H9 (cell line): ENCODE data around the gene PPP1R9A. TPM values are rescaled to one million over a fixed set of nuclear protein-coding genes. Genes with fewer than 3 reads are reported as not detected.
A peak's percentile ranks its signal among the peaks of the same experiment; 100 is the strongest.

ENCODE experiments used
- DNase-seq: peaks from one replicate; pipeline ENCODE4 v3.0.0-alpha.2; 2017
- H2AFZ ChIP-seq: one replicate; pipeline ENCODE4 v1.6.1; 2013; ENCODE audit warnings: mild to moderate bottlenecking, low read length, control low read depth, moderate library complexity
- H2AK5ac ChIP-seq: 2 replicates; pipeline ENCODE4 v1.6.1; 2013; ENCODE audit warnings: low read length, control low read depth, mixed read lengths; ENCODE audit not compliant: insufficient read length
- H2BK120ac ChIP-seq: one replicate; pipeline ENCODE4 v1.6.1; 2013; ENCODE audit warnings: low read depth, mild to moderate bottlenecking, low read length, control low read depth, inconsistent platforms; ENCODE audit not compliant: poor library complexity, severe bottlenecking
- H2BK12ac ChIP-seq: 2 replicates; pipeline ENCODE4 v1.6.1; 2013; ENCODE audit warnings: low read length, control low read depth, mixed read lengths, low read depth; ENCODE audit not compliant: insufficient read length
- H2BK15ac ChIP-seq: 2 replicates; pipeline ENCODE4 v1.6.1; 2013; ENCODE audit warnings: low read depth, low read length, control low read depth
- H2BK20ac ChIP-seq: one replicate; pipeline ENCODE4 v1.6.1; 2013; ENCODE audit warnings: low read depth, mild to moderate bottlenecking, low read length, control low read depth, inconsistent platforms; ENCODE audit not compliant: poor library complexity, severe bottlenecking
- H2BK5ac ChIP-seq: 2 replicates; pipeline ENCODE4 v1.6.1; 2013; ENCODE audit warnings: low read length, control low read depth, mixed read lengths; ENCODE audit not compliant: insufficient read length
- H3K14ac ChIP-seq: 2 replicates; pipeline ENCODE4 v1.6.1; 2013; ENCODE audit warnings: low read length, control low read depth; ENCODE audit not compliant: insufficient read depth
- H3K18ac ChIP-seq: 2 replicates; pipeline ENCODE4 v1.6.1; 2013; ENCODE audit warnings: low read depth, mild to moderate bottlenecking, mixed read lengths, low read length, control low read depth; ENCODE audit not compliant: insufficient read length
- H3K23ac ChIP-seq: 2 replicates; pipeline ENCODE4 v1.6.1; 2013; ENCODE audit warnings: low read length, control low read depth, mixed read lengths, low read depth; ENCODE audit not compliant: insufficient read length
- H3K23me2 ChIP-seq: 2 replicates; pipeline ENCODE4 v1.6.1; 2013; ENCODE audit warnings: low read depth, mild to moderate bottlenecking, mixed read lengths, low read length, control low read depth; ENCODE audit not compliant: insufficient read length, poor library complexity, severe bottlenecking
- H3K27ac ChIP-seq: 2 replicates; pipeline ENCODE4 v1.5.1; 2013; ENCODE audit warnings: low read length, control low read depth, mixed read lengths, low read depth; ENCODE audit not compliant: insufficient read length
- H3K27me3 ChIP-seq: 2 replicates; pipeline ENCODE4 v1.6.1; 2013; ENCODE audit warnings: low read length, control low read depth, inconsistent platforms; ENCODE audit not compliant: insufficient read depth
- H3K4ac ChIP-seq: 2 replicates; pipeline ENCODE4 v1.6.1; 2013; ENCODE audit warnings: low read depth, mild to moderate bottlenecking, control low read depth, inconsistent platforms, low read length, moderate library complexity
- H3K4me1 ChIP-seq: 2 replicates; pipeline ENCODE4 v1.6.1; 2013; ENCODE audit warnings: low read length, control low read depth, inconsistent platforms; ENCODE audit not compliant: insufficient read depth
- H3K4me2 ChIP-seq: 2 replicates; pipeline ENCODE4 v1.6.1; 2013; ENCODE audit warnings: low read length, control low read depth, mixed read lengths; ENCODE audit not compliant: insufficient read length, insufficient read depth
- H3K56ac ChIP-seq: 2 replicates; pipeline ENCODE4 v1.6.1; 2013; ENCODE audit warnings: low read depth, mild to moderate bottlenecking, mixed read lengths, low read length, control low read depth; ENCODE audit not compliant: insufficient read length
- H3K79me1 ChIP-seq: 2 replicates; pipeline ENCODE4 v1.6.1; 2013; ENCODE audit warnings: low read depth, mild to moderate bottlenecking, moderate library complexity, low read length, control low read depth, inconsistent platforms; ENCODE audit not compliant: insufficient read depth, poor library complexity, severe bottlenecking
- H3K79me2 ChIP-seq: 2 replicates; pipeline ENCODE4 v1.6.1; 2013; ENCODE audit warnings: low read length, control low read depth, inconsistent platforms; ENCODE audit not compliant: insufficient read depth
- H3K9ac ChIP-seq: 2 replicates; pipeline ENCODE4 v1.6.1; 2013; ENCODE audit warnings: low read length, control low read depth, mixed read lengths; ENCODE audit not compliant: insufficient read length; ENCODE audit errors: extremely low read depth
- H3K9me3 ChIP-seq: one replicate; pipeline ENCODE4 v1.6.1; 2013; ENCODE audit warnings: low read depth, low read length, inconsistent platforms; ENCODE audit not compliant: control insufficient read depth
- H3T11ph ChIP-seq: one replicate; pipeline ENCODE4 v1.6.1; 2013; ENCODE audit warnings: mild to moderate bottlenecking, low read length, control low read depth, inconsistent platforms
- H4K20me1 ChIP-seq: one replicate; pipeline ENCODE4 v1.6.1; 2013; ENCODE audit not compliant: control insufficient read depth, insufficient read length, insufficient read depth
- H4K5ac ChIP-seq: 2 replicates; pipeline ENCODE4 v1.6.1; 2013; ENCODE audit warnings: low read depth, mild to moderate bottlenecking, mixed read lengths, low read length, control low read depth; ENCODE audit not compliant: insufficient read length
- H4K8ac ChIP-seq: replicated peaks from 2 replicates; pipeline ENCODE4 v1.6.1; 2013; ENCODE audit warnings: low read length, control low read depth, mixed read lengths, low read depth; ENCODE audit not compliant: insufficient read length
- H4K91ac ChIP-seq: 2 replicates; pipeline ENCODE4 v1.6.1; 2013; ENCODE audit warnings: low read depth, mild to moderate bottlenecking, moderate library complexity, mixed read lengths, low read length, control low read depth; ENCODE audit not compliant: insufficient read length
- H3K27ac Mint-ChIP-seq, 3 experiments: 2 replicates in 2 of 3; 3 replicates in 1 of 3; pipeline ENCODE4 v1.8.0; 2020 to 2021; ENCODE audit warnings: mixed read lengths in 3 of 3, mild to moderate bottlenecking in 1 of 3, moderate library complexity in 1 of 3
- H3K27me3 Mint-ChIP-seq: 2 replicates; pipeline ENCODE4 v1.8.0; 2021; ENCODE audit warnings: low read depth, mild to moderate bottlenecking, moderate library complexity, mixed read lengths
- H3K36me3 Mint-ChIP-seq, 3 experiments: 2 replicates in 2 of 3; 3 replicates in 1 of 3; pipeline ENCODE4 v1.8.0; 2020 to 2021; ENCODE audit warnings: low read depth in 3 of 3, mixed read lengths in 3 of 3; ENCODE audit not compliant: insufficient read depth in 1 of 3
- H3K4me1 Mint-ChIP-seq, 2 experiments: 2 replicates each; pipeline ENCODE4 v1.8.0; 2020; ENCODE audit warnings: mixed read lengths in 2 of 2
- H3K4me3 Mint-ChIP-seq, 2 experiments: 2 replicates in 1 of 2; 3 replicates in 1 of 2; pipeline ENCODE4 v1.8.0; 2020 to 2021; ENCODE audit warnings: mild to moderate bottlenecking in 2 of 2, mixed read lengths in 2 of 2, moderate library complexity in 1 of 2
- H3K9me3 Mint-ChIP-seq, 2 experiments: 2 replicates in 1 of 2; 3 replicates in 1 of 2; pipeline ENCODE4 v1.8.0; 2020; ENCODE audit warnings: mild to moderate bottlenecking in 2 of 2, mixed read lengths in 2 of 2, moderate library complexity in 1 of 2
- WGBS: extraction: QIAGEN DNeasy Blood & Tissue Kit; methylation state at CpG from one replicate; pipeline ENCODE4 v1.1.7; 2013; ENCODE audit warnings: missing lambda C conversion rate, low lambda C conversion rate, mixed read lengths; ENCODE audit not compliant: insufficient read length; ENCODE audit errors: extremely low coverage; 5-methylcytosine and 5-hydroxymethylcytosine counted together
- total RNA-seq: library from RNA; stranded (reverse); gene quantifications from 2 replicates; pipeline ENCODE4 v1.2.1, GENCODE V29; 2021
- TF ChIP-seq, protein P1 (sequence below): fragments of 200-600 bp; sonication (generic); conservative IDR thresholded peaks from 3 replicates; pipeline ENCODE4 v1.8.0; 2021; ENCODE audit warnings: antibody characterized with exemption, mild to moderate bottlenecking

The PPP1R9A gene
- total RNA-seq, 1 experiment from 2014 or later: 17.0 TPM

DNA sequence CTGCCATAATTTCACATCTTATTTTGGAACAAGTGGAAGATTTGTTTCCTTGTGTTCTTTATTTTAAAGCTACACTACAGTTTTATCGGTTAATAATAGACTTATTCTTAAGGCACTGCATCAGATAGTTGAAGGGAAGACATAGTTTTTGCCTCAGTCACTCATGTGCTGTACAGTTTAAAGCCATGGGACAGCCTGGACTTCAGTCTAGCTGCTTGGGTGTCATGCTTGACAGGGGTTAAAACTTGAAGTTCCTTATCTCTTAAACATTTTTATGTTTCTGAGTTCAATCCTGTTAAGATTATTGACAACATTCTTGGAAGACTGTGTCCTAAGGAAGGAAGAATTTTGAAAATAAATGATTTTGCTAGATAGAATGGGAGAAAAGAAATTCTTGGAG, 49.7 kb downstream of the PPP1R9A start:
- H3K4me1 Mint-ChIP-seq: peaks cover 9 to 11% of the 10 kb centered on the region in 2 experiments
- WGBS: no CpG with 5 or more reads among the region's 1 CpG
- no peak overlapping the region for H2BK20ac ChIP-seq
- no peak overlapping the region for H4K8ac ChIP-seq
- no peaks in the 10 kb centered on the region for H3K79me1 ChIP-seq
- H3K79me2 ChIP-seq: peaks cover 2% of the 10 kb centered on the region; the same call in 1 of the 2 replicates
- H3K23me2 ChIP-seq: no peaks in the 10 kb centered on the region
- no peaks in the 10 kb centered on the region for H4K20me1 ChIP-seq
- H3K14ac ChIP-seq: no peak overlapping the region
- no peak overlapping the region for H2BK12ac ChIP-seq
- H3K4me1 ChIP-seq: no peaks in the 10 kb centered on the region
- no peak overlapping the region for H3K4me2 ChIP-seq
- no peak overlapping the region for H2BK120ac ChIP-seq
- no peak overlapping the region for H3K56ac ChIP-seq
- H3K36me3 Mint-ChIP-seq: peaks cover under 1 to 8% (median 6%) of the 10 kb centered on the region in 3 experiments; a peak in 5 of 7 replicates
- DNase-seq: no peak
- H3K9me3 Mint-ChIP-seq: peaks cover 10 to 12% of the 10 kb centered on the region in 2 experiments; a peak in 4 of 5 replicates
- no peak overlapping the region for H3K23ac ChIP-seq
- H3K4ac ChIP-seq: no peak overlapping the region
- H3K18ac ChIP-seq: no peak overlapping the region
- H2AFZ ChIP-seq: no peak overlapping the region
- H4K5ac ChIP-seq: no peak overlapping the region
- H2BK5ac ChIP-seq: no peak overlapping the region
- no peak overlapping the region for H3K27ac ChIP-seq
- no peak overlapping the region for H4K91ac ChIP-seq
- no peaks in the 10 kb centered on the region for H3K27me3 ChIP-seq
- no peak overlapping the region for H2BK15ac ChIP-seq
- H3K9ac ChIP-seq: no peak overlapping the region
- H2AK5ac ChIP-seq: no peak overlapping the region
- TF ChIP-seq, protein P1, sequence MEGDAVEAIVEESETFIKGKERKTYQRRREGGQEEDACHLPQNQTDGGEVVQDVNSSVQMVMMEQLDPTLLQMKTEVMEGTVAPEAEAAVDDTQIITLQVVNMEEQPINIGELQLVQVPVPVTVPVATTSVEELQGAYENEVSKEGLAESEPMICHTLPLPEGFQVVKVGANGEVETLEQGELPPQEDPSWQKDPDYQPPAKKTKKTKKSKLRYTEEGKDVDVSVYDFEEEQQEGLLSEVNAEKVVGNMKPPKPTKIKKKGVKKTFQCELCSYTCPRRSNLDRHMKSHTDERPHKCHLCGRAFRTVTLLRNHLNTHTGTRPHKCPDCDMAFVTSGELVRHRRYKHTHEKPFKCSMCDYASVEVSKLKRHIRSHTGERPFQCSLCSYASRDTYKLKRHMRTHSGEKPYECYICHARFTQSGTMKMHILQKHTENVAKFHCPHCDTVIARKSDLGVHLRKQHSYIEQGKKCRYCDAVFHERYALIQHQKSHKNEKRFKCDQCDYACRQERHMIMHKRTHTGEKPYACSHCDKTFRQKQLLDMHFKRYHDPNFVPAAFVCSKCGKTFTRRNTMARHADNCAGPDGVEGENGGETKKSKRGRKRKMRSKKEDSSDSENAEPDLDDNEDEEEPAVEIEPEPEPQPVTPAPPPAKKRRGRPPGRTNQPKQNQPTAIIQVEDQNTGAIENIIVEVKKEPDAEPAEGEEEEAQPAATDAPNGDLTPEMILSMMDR: no peak
- H3K9me3 ChIP-seq: no peaks in the 10 kb centered on the region
- H3K27me3 Mint-ChIP-seq: no peaks in the 10 kb centered on the region
- H3K4me3 Mint-ChIP-seq: no peak overlapping the region
- no peak overlapping the region for H3T11ph ChIP-seq
- peak overlapping the region in 1 of 3 experiments; percentile 32; a peak in 1 of 7 replicates for H3K27ac Mint-ChIP-seq
